ENCODE results near the gene DGKG.

DGKG gene

DNA sequence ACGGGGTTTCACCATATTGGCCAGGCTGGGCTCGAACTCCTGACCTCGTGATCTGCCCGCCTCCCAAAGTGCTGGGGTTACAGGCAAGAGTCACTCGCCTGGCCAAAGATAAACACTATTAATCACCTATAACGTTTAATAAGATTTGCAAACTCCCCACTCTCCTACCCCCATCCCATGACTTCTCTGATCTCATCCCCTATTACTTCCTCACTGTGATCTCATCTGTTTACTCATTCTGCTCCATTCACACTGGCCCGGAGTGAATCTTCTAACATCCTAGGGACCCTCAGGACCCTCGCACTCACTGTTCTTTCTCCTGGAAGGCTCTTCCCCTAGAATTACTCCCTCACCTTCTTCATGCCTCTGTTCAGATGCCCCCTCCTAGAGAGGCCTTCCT lies 78.9 kb downstream of the DGKG start:
- Histone ChIP-seq H3K4me3 (ENCODE audit: low read length) (no peak overlapping the region), H3K27ac (ENCODE audit: low read depth, low read length) (no peak overlapping the region), H3K4me2 (ENCODE audit: low read length) (no peak overlapping the region), H4K20me1 (ENCODE audit: control insufficient read depth, insufficient read depth, low read depth, low read length) (no peaks in the 10 kb centered on the region), H3K36me3 (ENCODE audit: control insufficient read depth, low read length) (no peaks in the 10 kb centered on the region), H3K9me2 (replicated peaks; ENCODE audit: control insufficient read depth, low read length) (no peaks in the 10 kb centered on the region), H3K27me3 (ENCODE audit: control insufficient read depth, low read length) (0 out of 2 replicates have a peak, but pooled peaks cover 4% of the 10 kb centered on the region), H3K4me1 (ENCODE audit: control insufficient read depth, low read length) (peaks cover 12% of the 10 kb centered on the region), H3F3A (ENCODE audit: control insufficient read depth, insufficient read depth) (no peaks in the 10 kb centered on the region), H3K9me3 (ENCODE audit: control insufficient read depth, insufficient read depth, low read length) (no peaks in the 10 kb centered on the region), H3K79me2 (ENCODE audit: control insufficient read depth, low read length) (no peaks in the 10 kb centered on the region)
- TF ChIP-seq, protein P1, sequence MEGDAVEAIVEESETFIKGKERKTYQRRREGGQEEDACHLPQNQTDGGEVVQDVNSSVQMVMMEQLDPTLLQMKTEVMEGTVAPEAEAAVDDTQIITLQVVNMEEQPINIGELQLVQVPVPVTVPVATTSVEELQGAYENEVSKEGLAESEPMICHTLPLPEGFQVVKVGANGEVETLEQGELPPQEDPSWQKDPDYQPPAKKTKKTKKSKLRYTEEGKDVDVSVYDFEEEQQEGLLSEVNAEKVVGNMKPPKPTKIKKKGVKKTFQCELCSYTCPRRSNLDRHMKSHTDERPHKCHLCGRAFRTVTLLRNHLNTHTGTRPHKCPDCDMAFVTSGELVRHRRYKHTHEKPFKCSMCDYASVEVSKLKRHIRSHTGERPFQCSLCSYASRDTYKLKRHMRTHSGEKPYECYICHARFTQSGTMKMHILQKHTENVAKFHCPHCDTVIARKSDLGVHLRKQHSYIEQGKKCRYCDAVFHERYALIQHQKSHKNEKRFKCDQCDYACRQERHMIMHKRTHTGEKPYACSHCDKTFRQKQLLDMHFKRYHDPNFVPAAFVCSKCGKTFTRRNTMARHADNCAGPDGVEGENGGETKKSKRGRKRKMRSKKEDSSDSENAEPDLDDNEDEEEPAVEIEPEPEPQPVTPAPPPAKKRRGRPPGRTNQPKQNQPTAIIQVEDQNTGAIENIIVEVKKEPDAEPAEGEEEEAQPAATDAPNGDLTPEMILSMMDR (IDR thresholded peaks at IDR 0.05; ENCODE audit: low read depth, low read length, poor library complexity, severe bottlenecking) = no peak
- no peak for TF ChIP-seq EZH2phosphoT487 (IDR thresholded peaks at IDR 0.05; ENCODE audit: borderline replicate concordance, low read length)

DNA sequence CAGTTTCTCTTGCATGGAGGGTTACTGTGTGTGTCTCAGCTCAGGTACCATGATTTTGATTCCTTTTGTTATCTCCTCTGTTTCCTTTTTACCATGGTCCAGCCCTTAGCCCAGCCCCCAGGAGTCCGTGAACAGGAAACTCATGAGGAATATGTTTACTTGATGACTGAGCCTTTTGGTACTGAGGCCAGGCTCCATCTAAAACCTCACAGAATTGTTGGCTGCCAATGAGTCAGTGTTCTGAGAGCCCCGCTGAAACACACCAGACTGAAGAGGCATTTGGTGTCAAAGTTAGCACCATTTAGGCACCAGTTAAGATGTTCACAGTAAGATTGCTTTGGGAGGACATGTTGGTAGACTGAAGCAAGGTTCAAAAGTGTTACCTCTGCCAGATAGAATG lies 80.9 kb downstream of the DGKG start:
- Histone ChIP-seq H3K4me3 (ENCODE audit: low read length) (no peak overlapping the region), H3K36me3 (ENCODE audit: control insufficient read depth, low read length) (no peaks in the 10 kb centered on the region)
- TF ChIP-seq, protein P1 (IDR thresholded peaks at IDR 0.05; ENCODE audit: low read depth, low read length, poor library complexity, severe bottlenecking) = no peak
- no peak for TF ChIP-seq EZH2phosphoT487 (IDR thresholded peaks at IDR 0.05; ENCODE audit: borderline replicate concordance, low read length)

DNA sequence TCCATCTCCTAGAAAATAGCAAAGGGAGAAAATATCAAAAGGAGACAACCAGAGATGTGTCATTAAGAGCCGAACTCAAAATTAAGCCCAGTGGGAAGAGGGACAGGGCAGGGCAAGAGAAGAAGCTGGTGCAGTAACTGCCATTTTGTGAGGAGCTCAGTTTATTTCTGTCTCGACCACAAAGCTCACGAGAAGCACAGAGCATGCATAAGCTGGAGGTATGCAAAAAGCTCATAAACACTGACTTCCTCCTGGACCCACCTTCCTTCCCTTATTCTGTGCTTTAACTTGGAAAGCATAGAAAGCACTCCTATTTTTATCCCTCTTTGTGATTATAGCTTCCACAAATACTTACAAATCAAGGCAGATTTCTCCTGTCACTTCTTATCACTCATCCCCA lies 81.3 kb downstream of the DGKG start:
- H3K4me2 ChIP-seq (ENCODE audit: low read length) = peak overlapping the region; percentile 47
- no peak overlapping the region for H3K27ac ChIP-seq (ENCODE audit: low read depth, low read length)
- TF ChIP-seq, protein P1 (IDR thresholded peaks at IDR 0.05; ENCODE audit: low read depth, low read length, poor library complexity, severe bottlenecking) = no peak
- TF ChIP-seq EZH2phosphoT487 (IDR thresholded peaks at IDR 0.05; ENCODE audit: borderline replicate concordance, low read length) = no peak
- no peak overlapping the region for H3K4me3 ChIP-seq (ENCODE audit: low read length)
- H3K27me3 ChIP-seq (ENCODE audit: control insufficient read depth, low read length) = peaks cover 8% of the 10 kb centered on the region; the same call in 1 of the 2 replicates
- H4K20me1 ChIP-seq (ENCODE audit: control insufficient read depth, insufficient read depth, low read depth, low read length) = no peaks in the 10 kb centered on the region
- no peaks in the 10 kb centered on the region for H3K9me2 ChIP-seq (replicated peaks; ENCODE audit: control insufficient read depth, low read length)
- H3K36me3 ChIP-seq (ENCODE audit: control insufficient read depth, low read length) = no peaks in the 10 kb centered on the region
- peaks cover 12% of the 10 kb centered on the region for H3K4me1 ChIP-seq (ENCODE audit: control insufficient read depth, low read length)
- no peaks in the 10 kb centered on the region for H3K79me2 ChIP-seq (ENCODE audit: control insufficient read depth, low read length)
- no peaks in the 10 kb centered on the region for H3K9me3 ChIP-seq (ENCODE audit: control insufficient read depth, insufficient read depth, low read length)
- no peaks in the 10 kb centered on the region for H3F3A ChIP-seq (ENCODE audit: control insufficient read depth, insufficient read depth)

More for the DNA sequence above, 80.9 kb downstream of the DGKG start:
- Histone ChIP-seq H4K20me1 (ENCODE audit: control insufficient read depth, insufficient read depth, low read depth, low read length) (no peaks in the 10 kb centered on the region), H3K4me2 (ENCODE audit: low read length) (peak overlapping the region; percentile 47), H3K79me2 (ENCODE audit: control insufficient read depth, low read length) (no peaks in the 10 kb centered on the region), H3K27me3 (ENCODE audit: control insufficient read depth, low read length) (peaks cover 8% of the 10 kb centered on the region; the same call in 1 of the 2 replicates), H3F3A (ENCODE audit: control insufficient read depth, insufficient read depth) (no peaks in the 10 kb centered on the region), H3K9me2 (replicated peaks; ENCODE audit: control insufficient read depth, low read length) (no peaks in the 10 kb centered on the region), H3K27ac (ENCODE audit: low read depth, low read length) (no peak overlapping the region), H3K4me1 (ENCODE audit: control insufficient read depth, low read length) (peaks cover 12% of the 10 kb centered on the region), H3K9me3 (ENCODE audit: control insufficient read depth, insufficient read depth, low read length) (no peaks in the 10 kb centered on the region)
